Renal pelvis (tissue), 4 donors: ENCODE measurements around the gene PIM2. TPM values are rescaled to one million over a fixed set of nuclear protein-coding genes. Genes with fewer than 3 reads are reported as not detected.
"Not testable (repeated sequence)": the region's sequence is repeated elsewhere in the genome, so short reads cannot be mapped to it uniquely, and the experiment has no call there.

Experiments
- DNase-seq: peaks from one replicate; pipeline ENCODE4 v3.0.0-alpha.2; 2013
- polyA plus RNA-seq, 3 donors: library from polyadenylated mRNA; unstranded; fragments of 120-200 nt; gene quantifications; one replicate each; pipeline ENCODE4 v1.2.1, GENCODE V29; 2013; ENCODE audit not compliant: insufficient read length in 3 of 3

Gene PIM2
- polyA plus RNA-seq, 3 donors: 6.5 to 7.9 (median 6.9) TPM

- DNase-seq: not testable (repeated sequence)
These were observed 41.9 kb downstream of the PIM2 start for GRCh38 chrX:48876944-48877343.

GRCh38 chrX:48872017-48872416 lies 46.8 kb downstream of the PIM2 start:
- DNase-seq: not testable (repeated sequence)

DNA sequence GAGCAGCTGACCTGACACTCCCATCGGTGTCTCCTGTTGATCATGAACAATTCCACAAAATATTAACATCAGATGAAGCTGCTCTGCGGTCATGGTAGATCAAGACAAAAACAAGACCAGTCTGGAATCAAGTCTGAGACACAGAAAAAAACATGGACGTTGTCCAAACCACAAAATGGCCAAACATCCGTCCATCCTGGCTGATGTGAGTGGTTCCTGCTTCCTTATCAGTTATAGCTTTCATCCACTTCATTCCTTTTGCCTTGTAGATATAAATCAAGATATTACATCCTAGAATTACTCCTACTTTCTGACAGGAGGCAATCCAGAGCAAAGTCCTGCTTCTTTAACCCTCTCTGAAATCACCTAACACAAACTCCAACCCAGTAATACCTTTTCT lies 54.6 kb downstream of the PIM2 start:
- DNase-seq: no peak

Other genes starting within 250 kb of the PIM2 start
- 1 to 10 TPM; 2.7 to 4.9 (median 4.0) TPM for gene WAS, start 235.2 kb downstream of the PIM2 start, polyA plus RNA-seq
- 1 to 10 TPM; 7.0 to 8.2 (median 7.7) TPM for gene SUV39H1, start 222.3 kb downstream of the PIM2 start, polyA plus RNA-seq
- gene GLOD5, start 157.3 kb downstream of the PIM2 start, polyA plus RNA-seq: 1 to 10 TPM in 2 of 3 donors, under 1 TPM in 1; 0.79 to 1.4 (median 1.2) TPM
- under 1 TPM; 0.44 to 0.87 (median 0.54) TPM for gene GATA1, start 132.4 kb downstream of the PIM2 start, polyA plus RNA-seq
- 100 to 1,000 TPM; 165 to 202 (median 198) TPM for gene HDAC6, start 117.0 kb downstream of the PIM2 start, polyA plus RNA-seq
- gene ERAS, start 92.5 kb downstream of the PIM2 start, polyA plus RNA-seq: under 1 TPM in 2 of 3 donors, not detected in 1; 0.13 to 0.24 TPM
- gene PCSK1N, start 83.4 kb downstream of the PIM2 start, polyA plus RNA-seq: 10 to 100 TPM; 14.1 to 20.0 (median 14.9) TPM
- 10 to 100 TPM; 43.6 to 58.7 (median 52.7) TPM for gene TIMM17B, start 21.3 kb downstream of the PIM2 start, polyA plus RNA-seq
- gene PQBP1, start 21.1 kb downstream of the PIM2 start, polyA plus RNA-seq: 10 to 100 TPM; 76.5 to 86.0 (median 84.2) TPM
- gene SLC35A2, start 7.4 kb downstream of the PIM2 start, polyA plus RNA-seq: 10 to 100 TPM; 28.7 to 38.8 (median 36.5) TPM
- 10 to 100 TPM; 65.9 to 68.3 (median 66.0) TPM for gene OTUD5, start 38.6 kb upstream of the PIM2 start, polyA plus RNA-seq
- gene KCND1, start 52.8 kb upstream of the PIM2 start, polyA plus RNA-seq: 1 to 10 TPM; 2.9 to 3.9 (median 3.0) TPM
- gene GRIPAP1, start 83.2 kb upstream of the PIM2 start, polyA plus RNA-seq: 10 to 100 TPM; 46.7 to 66.3 (median 62.1) TPM
- gene TFE3, start 124.3 kb upstream of the PIM2 start, polyA plus RNA-seq: 10 to 100 TPM; 31.8 to 38.9 (median 37.5) TPM
- gene CCDC120, start 140.0 kb upstream of the PIM2 start, polyA plus RNA-seq: 10 to 100 TPM; 11.9 to 16.8 (median 14.7) TPM
- gene PRAF2, start 155.0 kb upstream of the PIM2 start, polyA plus RNA-seq: 10 to 100 TPM; 37.1 to 44.2 (median 39.6) TPM
- 10 to 100 TPM; 54.8 to 61.8 (median 60.6) TPM for gene WDR45, start 160.9 kb upstream of the PIM2 start, polyA plus RNA-seq
- gene GPKOW, start 204.7 kb upstream of the PIM2 start, polyA plus RNA-seq: 10 to 100 TPM; 24.8 to 26.0 (median 25.9) TPM
- 1 to 10 TPM; 4.6 to 8.8 (median 7.7) TPM for gene MAGIX, start 243.7 kb upstream of the PIM2 start, polyA plus RNA-seq